Mammary epithelial cell (primary cell): Measurements from ENCODE around the gene OR6B3.

Source experiments
- EZH2 ChIP-seq: IDR thresholded peaks from 2 replicates; pipeline ENCODE4 v1.6.1; 2012; ENCODE audit warnings: low read length, inconsistent platforms, borderline replicate concordance
- TF ChIP-seq, protein P1 (sequence below), 2 donors: IDR thresholded peaks in 1 of 2; conservative IDR thresholded peaks in 1 of 2; 2 replicates each; pipeline ENCODE4 v1.5.1; 2011 to 2012; ENCODE audit warnings: inconsistent platforms in 2 of 2, low read length in 2 of 2, mild to moderate bottlenecking in 2 of 2, control low read depth in 1 of 2, low read depth in 1 of 2; ENCODE audit not compliant: insufficient read depth in 1 of 2; ENCODE audit errors: extremely low read depth in 1 of 2

DNA sequence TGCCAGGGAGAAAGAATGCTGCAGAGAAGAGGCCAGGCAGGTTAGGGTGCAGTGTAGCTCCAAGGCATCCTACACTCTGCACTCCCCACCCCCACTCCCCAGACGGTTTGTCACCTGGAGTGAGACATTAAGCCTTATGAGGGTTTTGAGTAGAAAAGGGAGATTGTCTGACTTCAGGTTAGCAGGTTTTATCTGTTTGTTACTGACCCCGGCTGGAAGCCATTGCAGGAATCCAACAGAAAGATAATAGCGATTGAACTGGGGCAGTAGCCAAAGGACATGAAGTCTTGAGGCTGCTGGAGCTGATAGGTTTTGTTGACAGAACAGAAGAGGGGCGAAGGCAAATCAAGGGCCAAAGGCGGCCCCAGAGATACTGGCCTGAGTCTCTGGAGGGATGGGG is 36.0 kb upstream of the OR6B3 start:
- TF ChIP-seq, protein P1, sequence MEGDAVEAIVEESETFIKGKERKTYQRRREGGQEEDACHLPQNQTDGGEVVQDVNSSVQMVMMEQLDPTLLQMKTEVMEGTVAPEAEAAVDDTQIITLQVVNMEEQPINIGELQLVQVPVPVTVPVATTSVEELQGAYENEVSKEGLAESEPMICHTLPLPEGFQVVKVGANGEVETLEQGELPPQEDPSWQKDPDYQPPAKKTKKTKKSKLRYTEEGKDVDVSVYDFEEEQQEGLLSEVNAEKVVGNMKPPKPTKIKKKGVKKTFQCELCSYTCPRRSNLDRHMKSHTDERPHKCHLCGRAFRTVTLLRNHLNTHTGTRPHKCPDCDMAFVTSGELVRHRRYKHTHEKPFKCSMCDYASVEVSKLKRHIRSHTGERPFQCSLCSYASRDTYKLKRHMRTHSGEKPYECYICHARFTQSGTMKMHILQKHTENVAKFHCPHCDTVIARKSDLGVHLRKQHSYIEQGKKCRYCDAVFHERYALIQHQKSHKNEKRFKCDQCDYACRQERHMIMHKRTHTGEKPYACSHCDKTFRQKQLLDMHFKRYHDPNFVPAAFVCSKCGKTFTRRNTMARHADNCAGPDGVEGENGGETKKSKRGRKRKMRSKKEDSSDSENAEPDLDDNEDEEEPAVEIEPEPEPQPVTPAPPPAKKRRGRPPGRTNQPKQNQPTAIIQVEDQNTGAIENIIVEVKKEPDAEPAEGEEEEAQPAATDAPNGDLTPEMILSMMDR (conservative IDR thresholded peaks at IDR 0.05 in 1 of 2, IDR thresholded peaks at IDR 0.05 in 1 of 2; ENCODE audit: extremely low read depth in 1 of 2, insufficient read depth in 1 of 2, low read depth in 1 of 2, low read length in 2 of 2) = no peak
- no peak for TF ChIP-seq EZH2
